ENCODE measurements around the gene PADI3. TPM values are rescaled to one million over a fixed set of nuclear protein-coding genes. Genes with fewer than 3 reads are reported as not detected.

The PADI3 gene
- total RNA-seq, 4 donors from 2014 or later = not detected

DNA sequence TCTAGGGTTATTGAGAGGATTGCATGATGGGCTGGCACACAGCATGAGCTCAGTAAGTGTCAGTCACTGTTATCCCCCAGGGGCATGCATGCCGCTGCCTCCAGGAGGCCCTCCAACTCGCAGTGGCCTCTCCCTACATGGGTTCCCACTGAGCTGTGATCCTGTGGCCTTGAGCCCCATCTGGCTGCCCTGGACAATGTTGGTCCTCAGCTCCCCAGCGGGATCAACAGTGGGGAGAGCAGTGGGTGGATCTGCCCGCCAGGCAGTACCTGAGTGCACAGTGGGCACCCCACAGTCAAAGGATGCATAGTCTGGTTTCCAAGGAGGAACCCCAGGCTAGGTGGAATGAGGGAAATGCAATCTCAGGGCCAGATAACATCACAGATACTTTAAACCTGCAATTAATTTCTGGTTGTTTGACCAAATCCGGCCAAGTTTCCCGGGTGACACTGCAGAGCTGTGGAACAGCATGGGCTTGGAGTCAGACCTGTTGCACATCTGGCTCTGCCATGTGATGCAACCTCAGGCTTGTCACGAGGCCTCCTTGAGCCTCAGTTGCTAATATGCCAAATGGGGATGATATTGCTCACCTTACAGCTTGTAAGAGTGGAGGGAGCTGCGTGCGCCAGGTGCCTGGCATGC, 9.3 kb downstream of the PADI3 start:
- Histone ChIP-seq H3K36me3 (no peaks in the 10 kb centered on the region), H3K27me3 (no peaks in the 10 kb centered on the region), H3K4me3 (no peak overlapping the region), H3K27ac (no peak overlapping the region), H3K4me1 (no peaks in the 10 kb centered on the region), H3K9me3 (no peaks in the 10 kb centered on the region)
- TF ChIP-seq, protein P1, sequence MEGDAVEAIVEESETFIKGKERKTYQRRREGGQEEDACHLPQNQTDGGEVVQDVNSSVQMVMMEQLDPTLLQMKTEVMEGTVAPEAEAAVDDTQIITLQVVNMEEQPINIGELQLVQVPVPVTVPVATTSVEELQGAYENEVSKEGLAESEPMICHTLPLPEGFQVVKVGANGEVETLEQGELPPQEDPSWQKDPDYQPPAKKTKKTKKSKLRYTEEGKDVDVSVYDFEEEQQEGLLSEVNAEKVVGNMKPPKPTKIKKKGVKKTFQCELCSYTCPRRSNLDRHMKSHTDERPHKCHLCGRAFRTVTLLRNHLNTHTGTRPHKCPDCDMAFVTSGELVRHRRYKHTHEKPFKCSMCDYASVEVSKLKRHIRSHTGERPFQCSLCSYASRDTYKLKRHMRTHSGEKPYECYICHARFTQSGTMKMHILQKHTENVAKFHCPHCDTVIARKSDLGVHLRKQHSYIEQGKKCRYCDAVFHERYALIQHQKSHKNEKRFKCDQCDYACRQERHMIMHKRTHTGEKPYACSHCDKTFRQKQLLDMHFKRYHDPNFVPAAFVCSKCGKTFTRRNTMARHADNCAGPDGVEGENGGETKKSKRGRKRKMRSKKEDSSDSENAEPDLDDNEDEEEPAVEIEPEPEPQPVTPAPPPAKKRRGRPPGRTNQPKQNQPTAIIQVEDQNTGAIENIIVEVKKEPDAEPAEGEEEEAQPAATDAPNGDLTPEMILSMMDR (IDR thresholded peaks at IDR 0.05) = no peak
- TF ChIP-seq POLR2A (IDR thresholded peaks at IDR 0.05) = no peak
- no peak for DNase-seq
- intact Hi-C loops (cut with DNase I; ENCODE audit: low total_unique reads) = no loop called here

DNA sequence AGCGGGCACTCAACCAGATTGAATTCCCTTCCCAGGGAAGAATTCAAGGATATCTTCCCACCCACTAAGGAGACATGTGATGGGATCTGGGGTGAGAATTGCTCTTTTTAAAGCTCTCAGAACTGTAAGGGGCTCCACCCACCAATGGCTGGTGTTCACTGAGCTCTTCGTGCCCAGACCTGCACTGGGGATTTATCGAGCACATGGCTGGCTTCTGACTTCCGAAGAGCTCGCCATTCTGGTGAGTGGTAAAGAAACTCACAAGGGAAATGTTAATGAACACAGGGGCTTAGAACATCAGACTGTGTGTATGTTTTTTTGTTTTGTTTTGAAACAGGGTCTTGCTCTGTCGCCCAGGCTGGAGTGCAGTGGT, 9.8 kb downstream of the PADI3 start:
- DNase-seq = no peak
- TF ChIP-seq POLR2A (IDR thresholded peaks at IDR 0.05) = no peak
- TF ChIP-seq, protein P1 (IDR thresholded peaks at IDR 0.05) = no peak
- H3K4me1 ChIP-seq = no peaks in the 10 kb centered on the region
- H3K4me3 ChIP-seq = no peak overlapping the region
- no peak overlapping the region for H3K27ac ChIP-seq
- H3K9me3 ChIP-seq = no peaks in the 10 kb centered on the region
- no peaks in the 10 kb centered on the region for H3K36me3 ChIP-seq
- no peaks in the 10 kb centered on the region for H3K27me3 ChIP-seq
- intact Hi-C loops (cut with DNase I; ENCODE audit: low total_unique reads) = no loop called here

DNA sequence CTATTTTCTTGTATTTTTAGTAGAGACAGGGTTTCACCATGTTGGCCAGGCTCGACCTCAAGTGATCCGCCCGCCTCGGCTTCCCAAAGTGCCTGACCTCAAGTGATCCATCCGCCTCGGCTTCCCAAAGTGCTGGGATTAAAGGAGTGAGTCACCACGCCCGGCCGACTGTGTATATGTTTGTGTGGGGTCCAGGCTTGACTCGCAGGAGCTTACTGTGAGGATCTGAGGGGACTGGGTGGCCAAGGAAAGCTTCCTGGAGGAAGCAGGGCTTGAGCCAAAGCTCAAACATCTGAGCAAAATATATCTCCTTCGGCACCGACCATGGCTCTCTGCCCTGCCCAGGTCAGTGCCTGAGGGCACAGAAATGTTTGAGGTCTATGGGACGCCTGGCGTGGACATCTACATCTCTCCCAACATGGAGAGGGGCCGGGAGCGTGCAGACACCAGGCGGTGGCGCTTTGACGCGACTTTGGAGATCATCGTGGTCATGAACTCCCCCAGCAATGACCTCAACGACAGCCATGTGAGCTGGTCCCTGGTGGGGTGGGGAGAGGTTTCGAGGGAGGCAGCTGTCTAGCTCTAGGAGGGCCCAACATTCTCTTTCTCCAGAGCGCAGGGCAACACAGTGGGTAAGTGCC, 10.5 kb downstream of the PADI3 start:
- DNase-seq = no peak
- Histone ChIP-seq H3K27me3 (no peaks in the 10 kb centered on the region), H3K27ac (no peak overlapping the region), H3K36me3 (no peaks in the 10 kb centered on the region), H3K4me1 (no peaks in the 10 kb centered on the region), H3K9me3 (no peaks in the 10 kb centered on the region), H3K4me3 (no peak overlapping the region)
- intact Hi-C loops (cut with DNase I; ENCODE audit: low total_unique reads) = no loop called here
- TF ChIP-seq POLR2A (IDR thresholded peaks at IDR 0.05) = no peak
- TF ChIP-seq, protein P1 (IDR thresholded peaks at IDR 0.05) = no peak

DNA sequence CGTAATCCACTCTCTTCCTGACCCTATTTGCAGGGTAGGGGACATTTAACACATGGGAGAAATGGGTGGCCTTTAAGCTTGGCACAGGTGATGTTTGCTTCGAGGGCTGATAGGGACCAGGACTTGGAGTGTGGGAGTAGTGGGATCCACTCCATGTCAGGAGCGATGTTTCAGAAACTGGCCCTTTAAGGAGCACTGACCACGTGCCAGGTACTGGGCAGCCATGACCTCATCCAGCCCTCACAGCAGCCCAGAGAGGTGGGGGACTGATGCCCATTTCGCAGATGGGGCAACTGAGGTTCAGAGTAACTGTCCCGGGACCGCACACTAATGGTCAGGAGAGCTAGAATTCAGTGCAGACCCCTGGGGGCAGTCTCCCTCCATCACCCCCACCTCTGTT, 11.4 kb downstream of the PADI3 start:
- Histone ChIP-seq H3K36me3 (no peaks in the 10 kb centered on the region), H3K27me3 (no peaks in the 10 kb centered on the region), H3K9me3 (no peaks in the 10 kb centered on the region), H3K27ac (no peak overlapping the region), H3K4me3 (no peak overlapping the region), H3K4me1 (no peaks in the 10 kb centered on the region)
- intact Hi-C loops (cut with DNase I; ENCODE audit: low total_unique reads) = no loop called here
- no peak for DNase-seq
- TF ChIP-seq, protein P1 (IDR thresholded peaks at IDR 0.05) = no peak
- no peak for TF ChIP-seq POLR2A (IDR thresholded peaks at IDR 0.05)

DNA sequence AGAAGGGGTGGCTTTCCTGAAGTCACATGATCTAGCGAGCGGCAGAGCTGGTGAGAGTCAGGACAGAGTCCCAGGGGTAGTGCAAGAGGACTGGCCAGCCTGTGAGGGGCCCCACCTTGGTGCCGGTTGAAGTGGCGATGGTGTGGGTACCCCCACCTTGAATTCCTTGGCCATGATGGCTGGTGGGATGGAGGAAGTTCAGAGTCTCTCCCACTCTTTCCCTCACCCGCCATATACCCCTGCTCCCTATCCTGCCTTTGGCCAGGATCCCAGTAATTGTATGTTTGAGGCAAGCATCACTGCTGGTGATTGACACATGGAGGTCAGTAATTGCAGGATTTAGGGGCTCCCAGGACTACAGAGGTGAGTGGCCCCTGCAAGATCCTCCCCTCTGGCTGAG, 11.8 kb downstream of the PADI3 start:
- intact Hi-C loops (cut with DNase I; ENCODE audit: low total_unique reads) = no loop called here
- H3K9me3 ChIP-seq = no peaks in the 10 kb centered on the region
- no peak for TF ChIP-seq POLR2A (IDR thresholded peaks at IDR 0.05)
- TF ChIP-seq, protein P1 (IDR thresholded peaks at IDR 0.05) = no peak
- H3K27ac ChIP-seq = no peak overlapping the region
- H3K4me3 ChIP-seq = no peak overlapping the region
- no peak for DNase-seq
- no peaks in the 10 kb centered on the region for H3K4me1 ChIP-seq
- H3K36me3 ChIP-seq = no peaks in the 10 kb centered on the region
- H3K27me3 ChIP-seq = no peaks in the 10 kb centered on the region
